HCT116 (cell line): ENCODE measurements around the gene RBCK1. TPM values are rescaled to one million over a fixed set of nuclear protein-coding genes. Genes with fewer than 3 reads are reported as not detected.

ENCODE experiments used
- ATAC-seq: fragments of 200-7000 bp; cut with Tn5 transposase; 2 replicates; pipeline ENCODE4 v1.9.1; 2020; ENCODE audit warnings: mild to moderate bottlenecking, moderate library complexity
- BruUV-seq: library from RNA; stranded (reverse); fragments of 400-500 nt; replicated peaks from 2 replicates; lab custom pipeline; 2021; lab: Mats Ljungman, UMichigan
- CTCF ChIA-PET: fragments of 300-600 bp; sonication (Branson Sonifier 250); formaldehyde crosslinking; loops from one replicate; lab custom pipeline; 2021; ENCODE audit warnings: antibody characterized with exemption; lab: Charles Lee
- POLR2A ChIA-PET: fragments of 300-600, 350-600 bp; sonication (Branson Sonifier 250); formaldehyde crosslinking; loops from one replicate; lab custom pipeline; 2021; ENCODE audit warnings: antibody characterized with exemption; lab: Charles Lee
- RAD21 ChIA-PET, 2 experiments: fragments of 300-600 bp; sonication (Branson Sonifier 250); formaldehyde crosslinking; loops; one replicate each; lab custom pipeline; 2023; ENCODE audit warnings: low total read pairs in 2 of 2; ENCODE audit not compliant: uncharacterized antibody in 2 of 2, unreplicated experiment in 2 of 2, low non-redundant PET in 1 of 2; lab: Charles Lee
- DNase-seq: peaks from one replicate; pipeline ENCODE4 v3.0.0-alpha.2; 2010; ENCODE audit warnings: low read depth, low spot score
- H2AFZ ChIP-seq: fragments of 200-600 bp; shearing (Covaris generic), sonication (generic); 2 replicates; pipeline ENCODE4 v1.6.1; 2017; ENCODE audit warnings: low read depth, mixed run types, mixed read lengths, antibody characterized with exemption, low read length; ENCODE audit not compliant: poor library complexity, severe bottlenecking
- H3K27ac ChIP-seq: 2 replicates; pipeline ENCODE4 v1.5.1; 2012; ENCODE audit warnings: low read depth, low read length
- H3K27me3 ChIP-seq: fragments of 200-600 bp; sonication (generic); 2 replicates; pipeline ENCODE4 v1.6.1; 2016; ENCODE audit warnings: mixed run types, low read length, mixed read lengths; ENCODE audit not compliant: insufficient read depth
- H3K36me3 ChIP-seq, 2 experiments: fragments of 200-500 bp in 1 of 2; fragments of 200-600 bp in 1 of 2; sonication (Bioruptor generic) in 1 of 2; sonication (generic) in 1 of 2; 2 replicates each; pipeline versions ENCODE4 v1.5.1 to v1.6.1; 2014 to 2016; ENCODE audit warnings: low read length in 2 of 2, inconsistent platforms in 1 of 2, mixed read lengths in 1 of 2, mixed run types in 1 of 2; ENCODE audit not compliant: insufficient read depth in 2 of 2, control insufficient read depth in 1 of 2
- H3K4me1 ChIP-seq, 2 experiments: fragments of 200-600 bp in 1 of 2; sonication (generic) in 1 of 2; 2 replicates each; pipeline versions ENCODE4 v1.5.1 to v1.6.1; 2012 to 2017; ENCODE audit warnings: low read length in 2 of 2, inconsistent platforms in 1 of 2, mild to moderate bottlenecking in 1 of 2, mixed read lengths in 1 of 2, mixed run types in 1 of 2, moderate library complexity in 1 of 2; ENCODE audit not compliant: insufficient read depth in 2 of 2, control insufficient read depth in 1 of 2
- H3K4me2 ChIP-seq: fragments of 200-600 bp; sonication (generic); 2 replicates; pipeline ENCODE4 v1.6.1; 2017; ENCODE audit warnings: mixed run types, low read length, mixed read lengths
- H3K4me3 ChIP-seq, 2 experiments: fragments of 200-600 bp in 1 of 2; sonication (generic) in 1 of 2; replicated peaks in 1 of 2; 2 replicates each; pipeline ENCODE4 v1.5.1; 2011 to 2016; ENCODE audit warnings: low read length in 2 of 2, control low read depth in 1 of 2, low read depth in 1 of 2, mild to moderate bottlenecking in 1 of 2, mixed read lengths in 1 of 2, mixed run types in 1 of 2
- H3K79me2 ChIP-seq: fragments of 200-600 bp; sonication (generic); 2 replicates; pipeline ENCODE4 v1.6.1; 2017; ENCODE audit warnings: mild to moderate bottlenecking, mixed run types, low read length, moderate library complexity, mixed read lengths; ENCODE audit not compliant: insufficient read depth
- H3K9ac ChIP-seq: fragments of 200-600 bp; sonication (generic); 2 replicates; pipeline ENCODE4 v1.6.1; 2016; ENCODE audit warnings: low read length, mixed read lengths
- H3K9me2 ChIP-seq: fragments of 200-600 bp; sonication (generic), shearing (Covaris generic); 2 replicates; pipeline ENCODE4 v1.6.1; 2017; ENCODE audit warnings: mixed run types, mild to moderate bottlenecking, moderate library complexity; ENCODE audit not compliant: insufficient read depth
- H3K9me3 ChIP-seq, 2 experiments: fragments of 200-500 bp in 1 of 2; fragments of 200-600 bp in 1 of 2; sonication (Bioruptor generic) in 1 of 2; sonication (generic) in 1 of 2; 2 replicates each; pipeline ENCODE4 v1.6.1; 2014 to 2017; ENCODE audit warnings: low read length in 2 of 2, mixed read lengths in 2 of 2, inconsistent platforms in 1 of 2, low read depth in 1 of 2, mild to moderate bottlenecking in 1 of 2, mixed run types in 1 of 2, moderate library complexity in 1 of 2; ENCODE audit not compliant: control insufficient read depth in 1 of 2, insufficient read depth in 1 of 2
- H4K20me1 ChIP-seq: fragments of 200-600 bp; sonication (generic), shearing (Covaris generic); 2 replicates; pipeline ENCODE4 v1.6.1; 2017; ENCODE audit warnings: mixed run types, mild to moderate bottlenecking, moderate library complexity; ENCODE audit not compliant: insufficient read depth
- CEBPB ChIP-seq: IDR thresholded peaks from 2 replicates; pipeline ENCODE4 v1.6.1; 2012; ENCODE audit warnings: low read depth
- CTCF ChIP-seq, 3 experiments: fragments of 200-600 bp in 1 of 3; sonication (generic) in 1 of 3; IDR thresholded peaks in 2 of 3; conservative IDR thresholded peaks in 1 of 3; 2 replicates each; pipeline ENCODE4 v1.5.1; 2012 to 2017; ENCODE audit warnings: low read depth in 2 of 3, low read length in 2 of 3, antibody characterized with exemption in 1 of 3, borderline replicate concordance in 1 of 3, control low read depth in 1 of 3, mild to moderate bottlenecking in 1 of 3, mixed read lengths in 1 of 3, mixed run types in 1 of 3, moderate library complexity in 1 of 3; ENCODE audit not compliant: insufficient read depth in 1 of 3
- ELF1 ChIP-seq: IDR thresholded peaks from 2 replicates; pipeline ENCODE4 v1.6.1; 2012; ENCODE audit warnings: low read depth, borderline replicate concordance
- MAX ChIP-seq: IDR thresholded peaks from 2 replicates; pipeline ENCODE4 v1.6.1; 2012
- POLR2A ChIP-seq: IDR thresholded peaks from 2 replicates; pipeline ENCODE4 v1.7.0; 2011; ENCODE audit warnings: borderline replicate concordance; ENCODE audit not compliant: insufficient read depth, insufficient read length; ENCODE audit errors: extremely low read depth
- RAD21 ChIP-seq: IDR thresholded peaks from 2 replicates; pipeline ENCODE4 v1.6.1; 2012; ENCODE audit warnings: low read depth, mild to moderate bottlenecking
- REST ChIP-seq: IDR thresholded peaks from 2 replicates; pipeline ENCODE4 v1.6.1; 2012; ENCODE audit warnings: low read depth
- ZBTB33 ChIP-seq: IDR thresholded peaks from 2 replicates; pipeline ENCODE4 v1.6.1; 2011; ENCODE audit warnings: mild to moderate bottlenecking, low read length, moderate library complexity; ENCODE audit not compliant: insufficient replicate concordance; ENCODE audit errors: extremely low read depth
- ZFX ChIP-seq: fragments of 450-650 bp; IDR thresholded peaks from 2 replicates; pipeline ENCODE4 v1.6.1; 2017
- ZNF274 ChIP-seq: fragments of 200-500 bp; sonication (Bioruptor generic); IDR thresholded peaks from 2 replicates; pipeline ENCODE4 v1.6.1; 2014; ENCODE audit warnings: mild to moderate bottlenecking, low read depth, low read length, inconsistent platforms
- intact Hi-C: fragments of 100-400 bp; cut with micrococcal nuclease; formaldehyde crosslinking; loops from 2 replicates; pipeline ENCODE4 v1.10.0; 2022
- total RNA-seq: library from RNA; stranded (reverse); gene quantifications from one replicate; pipeline ENCODE4 v1.2.1, GENCODE V29; 2021; ENCODE audit not compliant: unreplicated experiment

The RBCK1 gene
- total RNA-seq, 1 experiment from 2014 or later: 180 TPM

- TF ChIP-seq CTCF (IDR thresholded peaks at IDR 0.05 in 2 of 3, conservative IDR thresholded peaks at IDR 0.05 in 1 of 3; ENCODE audit: borderline replicate concordance in 1 of 3, insufficient read depth in 1 of 3, low read depth in 2 of 3, low read length in 2 of 3) (no peak), REST (no peak), POLR2A (no peak), ELF1 (no peak)
Observed at GRCh38 chr20:366719-367485, 41.2 kb upstream of the RBCK1 start (continued).

- H3K36me3 ChIP-seq: no peaks in the 10 kb centered on the region
- H3K79me2 ChIP-seq: no peaks in the 10 kb centered on the region
- intact Hi-C loops: no loop called here
- H3K4me2 ChIP-seq: no peak overlapping the region
- no TSS peak for BruUV-seq
- no peak for DNase-seq
- peaks cover 89% of the 10 kb centered on the region in 2 experiments for H3K4me1 ChIP-seq
- no peaks in the 10 kb centered on the region for H4K20me1 ChIP-seq
- no peaks in the 10 kb centered on the region for H3K9me3 ChIP-seq
- H3K4me3 ChIP-seq: no peak overlapping the region
- CTCF ChIA-PET: no interaction called here
- RAD21 ChIA-PET: no interaction called here
- no peaks in the 10 kb centered on the region for H3K9me2 ChIP-seq
- no peak for ATAC-seq
- H3K9ac ChIP-seq: no peak overlapping the region
- H2AFZ ChIP-seq: no peak overlapping the region
- H3K27ac ChIP-seq: no peak overlapping the region
- H3K27me3 ChIP-seq: no peaks in the 10 kb centered on the region
- POLR2A ChIA-PET: interaction anchor here (1.3 to 29.0 kb wide), 4 partner anchors 11 to 175 kb away, joined by 5 to 779 read pairs (median 322); partner anchors contain the start of genes RBCK1 and TRIB3
- TF ChIP-seq ELF1 (no peak), CEBPB (no peak), ZBTB33 (no peak), MAX (no peak), REST (no peak), ZFX (no peak), RAD21 (no peak), ZNF274 (no peak)
Observed at GRCh38 chr20:367486-367887, 40.6 kb upstream of the RBCK1 start.
